ENCODE measurements around the gene EPS8L2. TPM values are rescaled to one million over a fixed set of nuclear protein-coding genes. Genes with fewer than 3 reads are reported as not detected.

EPS8L2 gene
- total RNA-seq, 1 donor from 2014 or later = 129 TPM

- DNase-seq (ENCODE audit: low read depth) (peak; percentile 22), FAIRE-seq (no peak)
- peak overlapping the region; percentile 66 for H3K9ac ChIP-seq (ENCODE audit: low read length)
- no peaks in the 10 kb centered on the region for H3K9me3 ChIP-seq (ENCODE audit: insufficient read depth, low read depth, low read length)
- no peak overlapping the region for H3K27ac ChIP-seq (ENCODE audit: low read depth, low read length)
- H3K79me2 ChIP-seq (ENCODE audit: insufficient read depth, low read length) = peaks cover 41% of the 10 kb centered on the region
- no peaks in the 10 kb centered on the region for H3K36me3 ChIP-seq (ENCODE audit: insufficient read depth, low read length)
- peak overlapping the region; percentile 86 for H3K4me3 Mint-ChIP-seq (ENCODE audit: unreplicated experiment)
- H3K36me3 Mint-ChIP-seq (ENCODE audit: low read depth, unreplicated experiment) = no peaks in the 10 kb centered on the region
- H3K27me3 Mint-ChIP-seq (ENCODE audit: low read depth, unreplicated experiment) = no peaks in the 10 kb centered on the region
- H4K20me1 ChIP-seq (ENCODE audit: insufficient read depth, low read length) = peaks cover 27% of the 10 kb centered on the region
- H2AFZ ChIP-seq (ENCODE audit: low read depth, low read length) = peak overlapping the region; percentile 96
- H3K27me3 ChIP-seq (ENCODE audit: insufficient read depth, low read length) = no peaks in the 10 kb centered on the region
- peaks cover 15% of the 10 kb centered on the region for H3K4me1 ChIP-seq (ENCODE audit: insufficient read depth, low read length)
- TF ChIP-seq EZH2 (IDR thresholded peaks at IDR 0.05; ENCODE audit: insufficient read depth, low read length) (no peak), CTCF (IDR thresholded peaks at IDR 0.05; ENCODE audit: insufficient read depth, low read depth, low read length) (no peak)
- H3K4me3 ChIP-seq (ENCODE audit: insufficient read depth, low read depth, low read length) = peak overlapping the region; percentile 76
- no peaks in the 10 kb centered on the region for H3K9me3 Mint-ChIP-seq (ENCODE audit: unreplicated experiment)
- H3K4me1 Mint-ChIP-seq (ENCODE audit: low read depth, unreplicated experiment) = peaks cover 10% of the 10 kb centered on the region
- peak overlapping the region; percentile 80 for H3K27ac Mint-ChIP-seq (ENCODE audit: unreplicated experiment)
- H3K4me2 ChIP-seq (ENCODE audit: low read length) = peak overlapping the region; percentile 92
Observed at GRCh38 chr11:746289-747157, 40.5 kb downstream of the EPS8L2 start.

GRCh38 chr11:747158-748006 is 41.4 kb downstream of the EPS8L2 start, which contains the start of gene TALDO1:
TSS of gene TALDO1 (plus strand) at chr11:747464. CDS start at chr11:747482, 18 bp downstream.
- no peak for FAIRE-seq

More at GRCh38 chr11:747158-748006, 41.4 kb downstream of the EPS8L2 start, which contains the start of gene TALDO1:
- Mint-ChIP-seq H3K4me3 (ENCODE audit: unreplicated experiment) (peak within 1 kb of the TSS; percentile 93), H3K27me3 (ENCODE audit: low read depth, unreplicated experiment) (no peaks in the 10 kb centered on the region), H3K27ac (ENCODE audit: unreplicated experiment) (peak within 1 kb of the TSS; percentile 90), H3K4me1 (ENCODE audit: low read depth, unreplicated experiment) (peaks cover 10% of the 10 kb centered on the region), H3K9me3 (ENCODE audit: unreplicated experiment) (no peaks in the 10 kb centered on the region), H3K36me3 (ENCODE audit: low read depth, unreplicated experiment) (no peaks in the 10 kb centered on the region)
- peak within 1 kb of the TSS; percentile 76 for H3K4me3 ChIP-seq (ENCODE audit: insufficient read depth, low read depth, low read length)
- no peaks in the 10 kb centered on the region for H3K27me3 ChIP-seq (ENCODE audit: insufficient read depth, low read length)
- peak within 1 kb of the TSS; percentile 93 for H3K9ac ChIP-seq (ENCODE audit: low read length)
- peak; percentile 57 for DNase-seq (ENCODE audit: low read depth)
- peaks cover 32% of the 10 kb centered on the region for H4K20me1 ChIP-seq (ENCODE audit: insufficient read depth, low read length)
- H2AFZ ChIP-seq (ENCODE audit: low read depth, low read length) = peak within 1 kb of the TSS; percentile 96
- peak within 1 kb of the TSS; percentile 61 for H3K27ac ChIP-seq (ENCODE audit: low read depth, low read length)
- peak within 1 kb of the TSS; percentile 92 for H3K4me2 ChIP-seq (ENCODE audit: low read length)
- H3K79me2 ChIP-seq (ENCODE audit: insufficient read depth, low read length) = peaks cover 47% of the 10 kb centered on the region
- peaks cover 1% of the 10 kb centered on the region for H3K36me3 ChIP-seq (ENCODE audit: insufficient read depth, low read length)
- TF ChIP-seq EZH2 (IDR thresholded peaks at IDR 0.05; ENCODE audit: insufficient read depth, low read length) = no peak
- no peak for TF ChIP-seq CTCF (IDR thresholded peaks at IDR 0.05; ENCODE audit: insufficient read depth, low read depth, low read length)
- H3K9me3 ChIP-seq (ENCODE audit: insufficient read depth, low read depth, low read length) = no peaks in the 10 kb centered on the region
- peaks cover 15% of the 10 kb centered on the region for H3K4me1 ChIP-seq (ENCODE audit: insufficient read depth, low read length)

Measured in astrocyte (in vitro differentiated cells and primary cell).